Measurements from ENCODE around the gene POLR2A. TPM values are rescaled to one million over a fixed set of nuclear protein-coding genes. Genes with fewer than 3 reads are reported as not detected.

Gene POLR2A
- total RNA-seq, 2 experiments from 2014 or later: 84.2 to 264 TPM

GRCh38 chr17:7440834-7441195, 43.4 kb upstream of the POLR2A start:
- BruUV-seq (replicated peaks): no TSS peak
- Histone ChIP-seq H3K4me3 (ENCODE audit: low read depth, low read length, poor library complexity, severe bottlenecking) (peak overlapping the region; percentile 63), H2AFZ (ENCODE audit: low read length) (peak overlapping the region; percentile 39; the same call in 1 of the 2 replicates), H3K9me3 (ENCODE audit: low read length) (no peaks in the 10 kb centered on the region), H3K79me2 (ENCODE audit: insufficient read depth, low read depth, low read length) (peaks cover 4% of the 10 kb centered on the region; the same call in 1 of the 2 replicates), H3K27ac (ENCODE audit: low read depth, low read length, poor library complexity, severe bottlenecking) (no peak overlapping the region), H3K9me2 (ENCODE audit: insufficient read depth, low read length) (no peaks in the 10 kb centered on the region), H4K20me1 (ENCODE audit: insufficient read depth, low read length) (no peaks in the 10 kb centered on the region), H3K4me1 (ENCODE audit: insufficient read depth, low read length, poor library complexity, severe bottlenecking) (peaks cover 40% of the 10 kb centered on the region), H3K4me2 (ENCODE audit: low read length) (peak overlapping the region; percentile 99), H3K36me3 (ENCODE audit: insufficient read depth, low read length) (no peaks in the 10 kb centered on the region)
- no peak for DNase-seq (ENCODE audit: low spot score)
- TF ChIP-seq EZH2phosphoT487 (IDR thresholded peaks at IDR 0.05; ENCODE audit: borderline replicate concordance, low read depth, low read length): no peak
- TF ChIP-seq CTCF (conservative IDR thresholded peaks at IDR 0.05; ENCODE audit: low read length): no peak
- intact Hi-C loops (cut with micrococcal nuclease; ENCODE audit: unreplicated experiment): no loop called here
- CTCF ChIA-PET (ENCODE audit: unreplicated experiment): interaction anchor here (0.6 kb wide), 2 partner anchors 43 to 85 kb away, joined by 3 read pairs; partner anchors contain the start of gene POLR2A
- POLR2A ChIA-PET: interaction anchor here (1.8 kb wide), 1 partner anchor 11 kb away, joined by 5 read pairs; no protein-coding TSS in a partner anchor

- Histone ChIP-seq H3K4me3 (ENCODE audit: low read depth, low read length, poor library complexity, severe bottlenecking) (no peak overlapping the region), H3K4me1 (ENCODE audit: insufficient read depth, low read length, poor library complexity, severe bottlenecking) (peaks cover 37% of the 10 kb centered on the region), H3K36me3 (ENCODE audit: insufficient read depth, low read length) (no peaks in the 10 kb centered on the region), H3K9me3 (ENCODE audit: low read length) (no peaks in the 10 kb centered on the region), H3K9me2 (ENCODE audit: insufficient read depth, low read length) (no peaks in the 10 kb centered on the region), H3K4me2 (ENCODE audit: low read length) (no peak overlapping the region; the same call in 1 of the 2 replicates), H3K27ac (ENCODE audit: low read depth, low read length, poor library complexity, severe bottlenecking) (no peak overlapping the region), H4K20me1 (ENCODE audit: insufficient read depth, low read length) (no peaks in the 10 kb centered on the region), H3K79me2 (ENCODE audit: insufficient read depth, low read depth, low read length) (peaks cover 2% of the 10 kb centered on the region; the same call in 1 of the 2 replicates), H2AFZ (ENCODE audit: low read length) (no peak overlapping the region)
- POLR2A ChIA-PET: interaction anchor here (1.8 kb wide), 1 partner anchor 11 kb away, joined by 5 read pairs; no protein-coding TSS in a partner anchor
- CTCF ChIA-PET (ENCODE audit: unreplicated experiment): interaction anchor here (0.6 kb wide), 2 partner anchors 43 to 85 kb away, joined by 3 read pairs; partner anchors contain the start of gene POLR2A
- no peak for DNase-seq (ENCODE audit: low spot score)
- no TSS peak for BruUV-seq (replicated peaks)
- intact Hi-C loops (cut with micrococcal nuclease; ENCODE audit: unreplicated experiment): no loop called here
- TF ChIP-seq EZH2phosphoT487 (IDR thresholded peaks at IDR 0.05; ENCODE audit: borderline replicate concordance, low read depth, low read length): no peak
- TF ChIP-seq CTCF (conservative IDR thresholded peaks at IDR 0.05; ENCODE audit: low read length): no peak
Measured at GRCh38 chr17:7441266-7441665, 42.9 kb upstream of the POLR2A start.

GRCh38 chr17:7442142-7442541, 42.0 kb upstream of the POLR2A start:
- Histone ChIP-seq H3K36me3 (ENCODE audit: insufficient read depth, low read length) (no peaks in the 10 kb centered on the region), H3K9me3 (ENCODE audit: low read length) (no peaks in the 10 kb centered on the region), H3K79me2 (ENCODE audit: insufficient read depth, low read depth, low read length) (no peaks in the 10 kb centered on the region), H2AFZ (ENCODE audit: low read length) (no peak overlapping the region), H3K4me1 (ENCODE audit: insufficient read depth, low read length, poor library complexity, severe bottlenecking) (peaks cover 31% of the 10 kb centered on the region), H3K4me2 (ENCODE audit: low read length) (no peak overlapping the region), H3K27ac (ENCODE audit: low read depth, low read length, poor library complexity, severe bottlenecking) (no peak overlapping the region), H3K9me2 (ENCODE audit: insufficient read depth, low read length) (no peaks in the 10 kb centered on the region), H4K20me1 (ENCODE audit: insufficient read depth, low read length) (no peaks in the 10 kb centered on the region), H3K4me3 (ENCODE audit: low read depth, low read length, poor library complexity, severe bottlenecking) (no peak overlapping the region)
- POLR2A ChIA-PET: interaction anchor here (0.6 kb wide), 2 partner anchors 13 to 124 kb away, joined by 3 to 6 read pairs; no protein-coding TSS in a partner anchor
- DNase-seq (ENCODE audit: low spot score): no peak
- intact Hi-C loops (cut with micrococcal nuclease; ENCODE audit: unreplicated experiment): no loop called here
- BruUV-seq (replicated peaks): no TSS peak
- CTCF ChIA-PET (ENCODE audit: unreplicated experiment): no interaction called here
- no peak for TF ChIP-seq EZH2phosphoT487 (IDR thresholded peaks at IDR 0.05; ENCODE audit: borderline replicate concordance, low read depth, low read length)
- TF ChIP-seq CTCF (conservative IDR thresholded peaks at IDR 0.05; ENCODE audit: low read length): no peak
